Measurements from ENCODE around the gene RFC2.
A peak's percentile ranks its signal among the peaks of the same experiment; 100 is the strongest.
"Not testable (repeated sequence)": the region's sequence is repeated elsewhere in the genome, so short reads cannot be mapped to it uniquely, and the experiment has no call there.

Gene RFC2

GRCh38 chr7:74263399-74264120 lies 9.4 kb upstream of the RFC2 start:
- Histone ChIP-seq H3K4me1 (ENCODE audit: low read depth, poor library complexity, severe bottlenecking) (no peaks in the 10 kb centered on the region), H3K27me3 (ENCODE audit: insufficient read depth, low read depth) (no peaks in the 10 kb centered on the region; the same call in 1 of the 2 replicates), H3K36me3 (ENCODE audit: insufficient read depth) (no peaks in the 10 kb centered on the region), H3K4me2 (no peak overlapping the region), H3K27ac (no peak overlapping the region), H3K9ac (no peak overlapping the region), H3K79me2 (ENCODE audit: insufficient read depth, low read depth) (no peaks in the 10 kb centered on the region), H4K20me1 (ENCODE audit: insufficient read depth) (no peaks in the 10 kb centered on the region), H2AFZ (ENCODE audit: low read depth) (no peak overlapping the region), H3K4me3 (IDR thresholded peaks at IDR 0.05; ENCODE audit: insufficient read depth, low read depth, low read length) (no peak overlapping the region)
- no peak for TF ChIP-seq CTCF (conservative IDR thresholded peaks at IDR 0.05; ENCODE audit: low read depth, low read length)

- Histone ChIP-seq H3K9ac (no peak overlapping the region), H4K20me1 (ENCODE audit: insufficient read depth) (no peaks in the 10 kb centered on the region), H3K4me1 (ENCODE audit: low read depth, poor library complexity, severe bottlenecking) (no peaks in the 10 kb centered on the region), H3K27me3 (ENCODE audit: insufficient read depth, low read depth) (no peaks in the 10 kb centered on the region; the same call in 1 of the 2 replicates), H3K4me2 (no peak overlapping the region), H2AFZ (ENCODE audit: low read depth) (no peak overlapping the region), H3K36me3 (ENCODE audit: insufficient read depth) (no peaks in the 10 kb centered on the region), H3K27ac (no peak overlapping the region), H3K4me3 (IDR thresholded peaks at IDR 0.05; ENCODE audit: insufficient read depth, low read depth, low read length) (no peak overlapping the region), H3K79me2 (ENCODE audit: insufficient read depth, low read depth) (no peaks in the 10 kb centered on the region)
- TF ChIP-seq CTCF (conservative IDR thresholded peaks at IDR 0.05; ENCODE audit: low read depth, low read length): no peak
Observed at GRCh38 chr7:74262639-74263398, 8.6 kb upstream of the RFC2 start.

- Histone ChIP-seq H3K27me3 (ENCODE audit: insufficient read depth, low read depth) (no peaks in the 10 kb centered on the region; the same call in 1 of the 2 replicates), H3K9ac (no peak overlapping the region), H3K27ac (no peak overlapping the region), H4K20me1 (ENCODE audit: insufficient read depth) (no peaks in the 10 kb centered on the region), H3K4me3 (IDR thresholded peaks at IDR 0.05; ENCODE audit: insufficient read depth, low read depth, low read length) (no peak overlapping the region), H3K79me2 (ENCODE audit: insufficient read depth, low read depth) (peaks cover 5% of the 10 kb centered on the region), H3K36me3 (ENCODE audit: insufficient read depth) (no peaks in the 10 kb centered on the region), H3K4me1 (ENCODE audit: low read depth, poor library complexity, severe bottlenecking) (peaks cover 8% of the 10 kb centered on the region), H3K4me2 (no peak overlapping the region), H2AFZ (ENCODE audit: low read depth) (no peak overlapping the region)
- no peak for TF ChIP-seq CTCF (conservative IDR thresholded peaks at IDR 0.05; ENCODE audit: low read depth, low read length)
Observed at GRCh38 chr7:74258639-74259038, 4.4 kb upstream of the RFC2 start.

DNA sequence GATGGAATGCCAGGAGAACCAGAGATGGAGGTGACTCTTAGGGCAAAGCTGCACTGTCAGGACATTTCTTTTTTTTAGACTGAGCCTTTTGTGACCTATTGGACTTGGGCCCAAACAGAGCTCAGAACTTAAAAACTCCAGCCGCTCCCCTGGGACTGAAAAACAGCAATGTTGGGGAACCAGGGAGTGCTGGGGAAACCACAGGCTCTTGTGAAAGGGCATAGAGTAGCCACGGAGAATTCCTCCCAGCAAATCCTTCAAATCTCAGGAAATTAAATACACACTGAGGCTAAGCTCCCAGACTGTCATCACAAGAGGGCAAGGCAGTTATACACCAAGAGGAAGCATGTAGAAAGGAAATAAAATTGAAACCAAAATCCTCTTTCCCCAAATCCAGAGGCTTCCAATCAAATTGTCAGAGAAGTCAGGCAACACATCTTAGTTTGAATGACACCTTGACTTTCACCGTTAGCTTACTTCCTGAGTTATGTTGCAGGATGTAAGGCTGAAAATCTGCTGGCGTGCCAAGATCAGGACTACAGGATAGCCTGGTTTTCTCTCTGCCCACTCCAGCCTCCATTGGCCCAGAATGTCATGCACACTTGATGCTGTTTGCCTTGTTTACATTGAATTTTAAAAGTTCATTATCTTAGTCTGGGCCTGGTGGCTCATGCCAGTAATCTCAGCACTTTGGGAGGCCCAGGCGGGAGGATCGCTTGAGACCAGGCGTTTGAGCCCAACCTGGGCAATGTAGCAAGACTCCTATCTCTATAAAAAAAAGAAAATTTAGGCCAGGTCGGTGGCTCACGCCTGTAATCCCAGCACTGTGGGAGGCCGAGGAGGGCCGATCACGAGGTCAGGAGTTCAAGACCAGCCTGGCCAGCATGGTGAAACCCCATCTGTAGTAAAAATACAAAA lies 2.6 kb upstream of the RFC2 start:
- H3K27me3 ChIP-seq (ENCODE audit: insufficient read depth, low read depth): no peaks in the 10 kb centered on the region
- H3K4me1 ChIP-seq (ENCODE audit: low read depth, poor library complexity, severe bottlenecking): peaks cover 19% of the 10 kb centered on the region
- no peak overlapping the region for H3K9ac ChIP-seq
- no peak overlapping the region for H2AFZ ChIP-seq (ENCODE audit: low read depth)
- H4K20me1 ChIP-seq (ENCODE audit: insufficient read depth): no peaks in the 10 kb centered on the region
- H3K4me3 ChIP-seq (IDR thresholded peaks at IDR 0.05; ENCODE audit: insufficient read depth, low read depth, low read length): no peak overlapping the region
- no peaks in the 10 kb centered on the region; the same call in 1 of the 2 replicates for H3K36me3 ChIP-seq (ENCODE audit: insufficient read depth)
- no peak for TF ChIP-seq CTCF (conservative IDR thresholded peaks at IDR 0.05; ENCODE audit: low read depth, low read length)
- peaks cover 20% of the 10 kb centered on the region for H3K79me2 ChIP-seq (ENCODE audit: insufficient read depth, low read depth)
- H3K4me2 ChIP-seq: no peak overlapping the region
- H3K27ac ChIP-seq: no peak overlapping the region

DNA sequence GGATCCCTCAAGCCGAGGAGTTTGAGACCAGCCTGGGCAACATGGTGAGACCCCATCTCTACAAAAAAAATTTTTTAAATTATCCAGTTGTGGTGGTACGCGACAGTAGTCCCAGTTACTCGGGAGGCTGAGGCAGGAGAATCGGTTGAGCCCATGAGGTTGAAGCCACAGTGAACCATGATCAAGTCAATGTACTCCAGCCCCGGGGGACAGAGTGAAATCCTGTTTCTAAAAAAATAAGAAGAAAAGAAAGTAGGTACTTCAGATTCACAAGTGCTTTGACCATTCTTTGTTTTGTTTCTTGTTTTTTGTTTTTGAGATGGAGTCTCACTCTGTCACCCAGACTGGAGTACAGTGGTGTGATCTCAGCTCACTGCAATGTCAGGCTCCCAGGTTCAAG lies 1.3 kb upstream of the RFC2 start:
- Histone ChIP-seq H3K4me2 (peak overlapping the region; percentile 50), H3K79me2 (ENCODE audit: insufficient read depth, low read depth) (peaks cover 20% of the 10 kb centered on the region), H3K4me1 (ENCODE audit: low read depth, poor library complexity, severe bottlenecking) (peaks cover 19% of the 10 kb centered on the region)
- H3K9ac ChIP-seq; H3K27me3 ChIP-seq (ENCODE audit: insufficient read depth, low read depth); H3K4me3 ChIP-seq (IDR thresholded peaks at IDR 0.05; ENCODE audit: insufficient read depth, low read depth, low read length); H4K20me1 ChIP-seq (ENCODE audit: insufficient read depth); H3K27ac ChIP-seq; H3K36me3 ChIP-seq (ENCODE audit: insufficient read depth); H2AFZ ChIP-seq (ENCODE audit: low read depth): not testable (repeated sequence)

Data from KMS-11 (cell line).